ENCODE results near the gene MAMDC4. TPM values are rescaled to one million over a fixed set of nuclear protein-coding genes. Genes with fewer than 3 reads are reported as not detected.
A peak's percentile ranks its signal among the peaks of the same experiment; 100 is the strongest.

Gene MAMDC4
- total and polyA plus RNA-seq, 12 donors: 4.1 to 45.4 (median 8.3) TPM

DNA sequence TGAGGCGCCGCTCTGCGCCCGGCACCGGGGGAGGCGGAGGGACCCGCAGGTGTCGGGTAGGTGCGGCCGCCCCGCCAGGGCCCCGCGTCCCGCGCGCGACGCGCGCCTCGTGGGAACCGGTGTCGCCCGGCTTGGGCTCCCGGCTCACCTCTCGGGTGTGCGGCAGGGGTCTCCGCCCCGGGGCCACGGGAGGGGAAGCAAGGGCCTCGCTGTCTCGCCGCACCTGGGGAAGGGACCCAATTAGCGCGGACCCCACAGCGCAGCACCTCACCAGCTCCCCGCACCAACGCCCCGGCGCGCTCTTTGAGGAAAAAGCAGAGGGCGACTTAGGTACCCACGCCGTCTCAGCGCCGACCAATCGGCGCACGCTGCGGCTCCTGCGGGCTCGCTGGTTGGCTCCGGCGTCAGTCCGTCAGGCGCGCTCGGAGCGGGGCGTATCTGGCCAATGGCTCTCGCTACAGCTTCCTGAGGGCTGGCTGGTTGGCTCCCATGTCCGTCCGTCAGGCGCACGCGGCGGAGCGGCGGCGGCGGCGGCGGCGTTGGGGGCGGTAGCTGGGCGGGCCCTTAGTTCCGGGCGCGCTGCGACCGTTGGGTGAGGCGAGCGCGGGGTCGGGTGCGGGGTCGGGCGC lies 33.9 kb downstream of the MAMDC4 start, which contains the start of gene TRAF2:
TSS of gene TRAF2 (plus strand) at position 567 of the 629 bp plus-strand sequence. CDS start 12,225 bp downstream, outside the sequence.
- TF ChIP-seq, protein P1, sequence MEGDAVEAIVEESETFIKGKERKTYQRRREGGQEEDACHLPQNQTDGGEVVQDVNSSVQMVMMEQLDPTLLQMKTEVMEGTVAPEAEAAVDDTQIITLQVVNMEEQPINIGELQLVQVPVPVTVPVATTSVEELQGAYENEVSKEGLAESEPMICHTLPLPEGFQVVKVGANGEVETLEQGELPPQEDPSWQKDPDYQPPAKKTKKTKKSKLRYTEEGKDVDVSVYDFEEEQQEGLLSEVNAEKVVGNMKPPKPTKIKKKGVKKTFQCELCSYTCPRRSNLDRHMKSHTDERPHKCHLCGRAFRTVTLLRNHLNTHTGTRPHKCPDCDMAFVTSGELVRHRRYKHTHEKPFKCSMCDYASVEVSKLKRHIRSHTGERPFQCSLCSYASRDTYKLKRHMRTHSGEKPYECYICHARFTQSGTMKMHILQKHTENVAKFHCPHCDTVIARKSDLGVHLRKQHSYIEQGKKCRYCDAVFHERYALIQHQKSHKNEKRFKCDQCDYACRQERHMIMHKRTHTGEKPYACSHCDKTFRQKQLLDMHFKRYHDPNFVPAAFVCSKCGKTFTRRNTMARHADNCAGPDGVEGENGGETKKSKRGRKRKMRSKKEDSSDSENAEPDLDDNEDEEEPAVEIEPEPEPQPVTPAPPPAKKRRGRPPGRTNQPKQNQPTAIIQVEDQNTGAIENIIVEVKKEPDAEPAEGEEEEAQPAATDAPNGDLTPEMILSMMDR (IDR thresholded peaks at IDR 0.05): peak in 2 of 9 donors; percentile 23 to 26
- peak; percentile 93 to 99 (median 98) for ATAC-seq
- WGBS, 2 donors: 1% methylated on average over 87 to 88 of the region's 88 CpGs
- DNase-seq: peak; percentile 98 to 99
- Histone ChIP-seq H3K4me1 (peaks cover 13 to 48% (median 37%) of the 10 kb centered on the region in 9 donors), H3K27me3 (no peaks in the 10 kb centered on the region), H3K4me3 (peak within 1 kb of the TSS; percentile 80 to 99 (median 95)), H3K9me3 (no peaks in the 10 kb centered on the region), H3K27ac (peak within 1 kb of the TSS in 9 of 10 donors; percentile 83 to 95 (median 93)), H3K36me3 (peaks cover 0 to 14% (median 0%) of the 10 kb centered on the region in 9 donors)
- intact Hi-C loops (cut with DNase I): loop anchor here in 6 of 10 donors (1.0 to 10.0 kb wide), 8 partner anchors 17 to 59 kb away; partner anchors contain the start of genes FBXW5 (in 2 of the 6), PHPT1 (in 2 of the 6), C8G (in 1 of the 6) and EDF1 (in 1 of the 6)

DNA sequence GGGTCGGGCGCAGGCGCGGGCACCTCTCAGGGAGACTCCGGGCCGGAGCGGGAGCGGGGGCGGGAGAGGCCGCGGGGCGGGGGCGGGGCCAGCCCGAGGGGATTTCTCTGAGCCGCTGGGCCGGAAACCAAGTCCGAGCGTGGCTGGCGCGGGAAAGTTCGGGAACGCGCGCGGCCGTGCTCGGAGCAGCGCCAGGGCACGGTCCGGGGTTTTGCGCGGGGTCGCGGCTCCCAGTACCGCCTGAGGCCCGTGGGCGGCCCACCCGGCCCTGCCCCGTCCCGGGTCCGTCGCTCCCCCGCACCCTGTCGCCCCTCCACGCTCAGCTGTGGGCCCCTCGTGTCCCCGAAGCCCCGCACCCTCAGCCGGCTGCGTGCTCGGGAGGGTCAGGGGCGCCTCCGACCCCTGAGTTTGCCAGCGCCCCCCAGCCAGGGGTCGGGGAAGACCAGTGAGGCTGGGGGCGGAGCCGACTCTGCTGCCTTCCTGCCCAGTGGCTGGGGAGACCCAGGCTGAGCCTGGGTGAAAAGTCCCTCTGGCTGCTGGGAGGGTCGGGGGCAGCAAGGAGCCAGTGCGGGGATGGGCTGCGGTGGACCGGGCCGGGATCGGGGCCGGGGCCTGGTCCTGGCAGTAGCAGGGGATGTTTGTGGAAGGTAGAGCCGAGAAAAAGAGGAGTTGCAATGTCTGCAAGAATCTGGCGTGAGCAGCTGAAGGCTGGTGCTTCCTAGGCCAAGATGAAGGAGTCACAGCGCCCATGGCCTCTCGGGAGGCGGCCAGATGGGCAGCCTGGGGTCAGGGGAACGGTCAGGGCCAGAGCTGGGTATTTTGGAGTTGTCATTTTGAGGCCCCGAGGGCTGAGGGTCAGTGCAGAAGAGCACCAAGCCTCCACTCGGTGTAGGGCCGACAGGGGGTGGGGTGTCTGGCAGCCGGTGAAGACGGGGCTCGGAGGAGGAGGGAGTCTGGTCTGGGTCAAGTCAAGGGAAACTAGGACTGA lies 34.8 kb downstream of the MAMDC4 start:
- DNase-seq: no peak
- 2% methylated on average over 65 to 76 of the region's 76 CpGs for WGBS, 2 donors
- ATAC-seq: peak in 6 of 8 donors; percentile 0 to 34 (median 8)
- Histone ChIP-seq H3K4me3 (peak overlapping the region; percentile 80 to 99 (median 95)), H3K36me3 (peaks cover 0 to 22% (median 0%) of the 10 kb centered on the region in 9 donors), H3K4me1 (peaks cover 12 to 41% (median 28%) of the 10 kb centered on the region in 9 donors), H3K27ac (peak overlapping the region in 9 of 10 donors; percentile 83 to 95 (median 93)), H3K9me3 (no peaks in the 10 kb centered on the region), H3K27me3 (no peaks in the 10 kb centered on the region)
- TF ChIP-seq, protein P1 (IDR thresholded peaks at IDR 0.05): no peak
- intact Hi-C loops (cut with DNase I): loop anchor here in 6 of 10 donors (1.0 to 10.0 kb wide), 7 partner anchors 16 to 58 kb away; partner anchors contain the start of genes FBXW5 (in 2 of the 6), PHPT1 (in 2 of the 6) and C8G (in 1 of the 6)

DNA sequence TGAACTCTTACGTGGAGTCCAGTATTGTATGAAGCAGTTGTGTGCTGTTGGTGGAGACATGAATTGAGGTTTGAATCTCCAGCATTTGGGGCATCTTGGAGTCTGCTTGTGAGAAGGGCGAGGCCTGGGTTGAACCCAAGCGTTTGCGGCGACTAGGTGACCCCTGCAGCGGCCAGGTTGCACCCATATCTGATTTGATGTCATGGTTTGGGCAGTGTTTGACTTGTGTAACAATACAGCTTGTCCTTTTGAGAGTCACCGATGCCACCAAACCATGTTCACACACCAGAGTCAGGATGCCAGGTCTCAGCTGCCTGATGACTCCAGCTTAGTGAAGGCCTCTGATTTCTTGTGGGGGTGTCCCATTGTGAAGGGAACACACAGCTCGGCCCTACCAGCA lies 36.3 kb downstream of the MAMDC4 start:
- Histone ChIP-seq H3K27me3 (no peaks in the 10 kb centered on the region), H3K4me3 (no peak overlapping the region), H3K36me3 (peaks cover 0 to 31% (median 0%) of the 10 kb centered on the region in 9 donors), H3K9me3 (no peaks in the 10 kb centered on the region), H3K4me1 (peaks cover 8 to 27% (median 20%) of the 10 kb centered on the region in 9 donors), H3K27ac (no peak overlapping the region)
- DNase-seq (no peak), ATAC-seq (no peak)
- TF ChIP-seq, protein P1 (IDR thresholded peaks at IDR 0.05): no peak
- WGBS, 2 donors: 83 to 85% methylated on average over 8 of the region's 8 CpGs
- intact Hi-C loops (cut with DNase I): loop anchor here in 5 of 10 donors (5.0 to 10.0 kb wide), 4 partner anchors 34 to 54 kb away; partner anchors contain the start of gene FBXW5 (in 1 of the 5)

All from heart right ventricle (tissue), 16 donors.